Stomach smooth muscle (tissue), 2 donors: ENCODE data around the gene SLC28A3.
"Not testable (repeated sequence)": the region's sequence is repeated elsewhere in the genome, so short reads cannot be mapped to it uniquely, and the experiment has no call there.

Source experiments
- H3K27ac ChIP-seq: one replicate; pipeline ENCODE4 v1.7.0; 2013; ENCODE audit warnings: mild to moderate bottlenecking, low read length, inconsistent platforms
- H3K27me3 ChIP-seq, 2 donors: one replicate each; pipeline ENCODE4 v1.7.0; 2013; ENCODE audit warnings: low read length in 2 of 2; ENCODE audit not compliant: insufficient read depth in 2 of 2, control insufficient read depth in 1 of 2
- H3K36me3 ChIP-seq, 2 donors: one replicate each; pipeline ENCODE4 v1.7.0; 2013; ENCODE audit warnings: low read length in 2 of 2; ENCODE audit not compliant: control insufficient read depth in 2 of 2, insufficient read depth in 2 of 2
- H3K4me1 ChIP-seq: one replicate; pipeline ENCODE4 v1.7.0; 2013; ENCODE audit warnings: low read length; ENCODE audit not compliant: control insufficient read depth, insufficient read depth
- H3K4me3 ChIP-seq, 2 donors: one replicate each; pipeline ENCODE4 v1.7.0; 2013; ENCODE audit warnings: low read length in 2 of 2
- H3K9ac ChIP-seq, 2 donors: one replicate each; pipeline ENCODE4 v1.7.0; 2013; ENCODE audit warnings: low read length in 2 of 2, mild to moderate bottlenecking in 1 of 2
- H3K9me3 ChIP-seq, 2 donors: one replicate each; pipeline ENCODE4 v1.7.0; 2013; ENCODE audit warnings: low read length in 2 of 2; ENCODE audit not compliant: control insufficient read depth in 2 of 2
- donor health status: healthy.
- donor health status: Pancreatic carcinoma.

The SLC28A3 gene

DNA sequence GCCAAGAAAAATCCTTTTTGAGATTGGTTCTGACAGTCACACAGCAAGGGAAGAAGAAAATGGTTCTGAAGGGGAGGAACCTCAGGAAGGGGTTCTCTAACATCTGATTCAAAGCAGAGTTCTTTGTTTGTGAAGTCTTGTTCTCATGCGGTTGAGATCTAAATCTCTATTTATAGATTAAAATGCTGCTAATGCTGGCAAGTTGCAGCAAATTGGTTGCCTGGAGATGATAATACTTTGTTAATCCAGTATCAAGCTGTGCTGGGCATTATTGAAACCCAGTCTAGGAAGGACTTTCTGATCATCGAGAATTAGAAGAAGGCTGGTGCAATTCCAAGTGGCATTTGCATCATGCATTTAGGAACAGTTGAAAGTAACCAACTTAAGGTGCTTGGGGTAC, 34.0 kb upstream of the SLC28A3 start:
- no peaks in the 10 kb centered on the region for H3K27me3 ChIP-seq
- H3K9me3 ChIP-seq = no peaks in the 10 kb centered on the region
- H3K36me3 ChIP-seq = no peaks in the 10 kb centered on the region
- H3K4me1 ChIP-seq = no peaks in the 10 kb centered on the region
- no peak overlapping the region for H3K4me3 ChIP-seq
- no peak overlapping the region for H3K9ac ChIP-seq
- H3K27ac ChIP-seq = no peak overlapping the region

DNA sequence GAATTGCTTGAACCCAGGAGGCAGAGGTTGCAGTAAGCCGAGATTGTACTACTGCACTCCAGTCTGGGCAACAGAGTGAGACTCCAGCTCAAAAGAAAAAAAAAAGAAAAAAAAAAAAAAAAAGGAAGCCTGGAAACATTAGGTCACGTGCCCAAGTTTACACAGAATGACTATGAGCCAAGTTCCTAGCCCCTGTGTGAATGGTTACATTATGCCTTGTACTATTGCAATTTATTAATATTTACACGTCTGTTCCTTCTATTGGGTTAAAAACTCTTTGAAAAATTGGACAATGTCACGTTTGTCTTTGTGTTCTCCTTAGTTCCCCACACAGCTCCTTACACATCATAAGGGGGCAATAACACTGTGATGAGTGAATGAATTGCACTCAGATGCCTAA, 33.5 kb upstream of the SLC28A3 start:
- no peaks in the 10 kb centered on the region for H3K9me3 ChIP-seq
- H3K4me3 ChIP-seq = no peak overlapping the region
- no peak overlapping the region for H3K9ac ChIP-seq
- H3K27me3 ChIP-seq = no peaks in the 10 kb centered on the region
- no peaks in the 10 kb centered on the region for H3K36me3 ChIP-seq
- H3K4me1 ChIP-seq = no peaks in the 10 kb centered on the region
- no peak overlapping the region for H3K27ac ChIP-seq

DNA sequence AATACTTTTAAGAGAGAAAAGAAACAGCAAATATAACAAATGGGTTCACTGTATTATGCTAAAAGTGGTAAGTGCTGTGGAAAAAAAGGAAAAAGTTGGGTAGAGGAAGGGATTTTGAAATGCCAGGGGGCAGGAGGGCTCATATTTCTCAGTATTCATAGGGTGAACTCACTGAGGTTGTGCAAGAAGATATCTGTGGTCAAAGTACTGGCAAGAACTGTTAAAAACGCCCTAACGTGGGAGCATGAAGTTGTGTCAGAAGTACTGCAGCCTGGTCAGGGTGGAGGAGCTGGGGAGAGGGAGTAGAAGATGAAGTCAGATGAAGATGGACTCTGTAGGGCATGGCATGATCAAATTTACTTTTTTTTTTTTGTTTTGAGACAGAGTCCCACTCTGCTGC, 31.2 kb upstream of the SLC28A3 start:
- Histone ChIP-seq H3K27ac (no peak overlapping the region), H3K9ac (no peak overlapping the region), H3K4me1 (no peaks in the 10 kb centered on the region), H3K36me3 (no peaks in the 10 kb centered on the region), H3K9me3 (no peaks in the 10 kb centered on the region), H3K27me3 (no peaks in the 10 kb centered on the region), H3K4me3 (no peak overlapping the region)

DNA sequence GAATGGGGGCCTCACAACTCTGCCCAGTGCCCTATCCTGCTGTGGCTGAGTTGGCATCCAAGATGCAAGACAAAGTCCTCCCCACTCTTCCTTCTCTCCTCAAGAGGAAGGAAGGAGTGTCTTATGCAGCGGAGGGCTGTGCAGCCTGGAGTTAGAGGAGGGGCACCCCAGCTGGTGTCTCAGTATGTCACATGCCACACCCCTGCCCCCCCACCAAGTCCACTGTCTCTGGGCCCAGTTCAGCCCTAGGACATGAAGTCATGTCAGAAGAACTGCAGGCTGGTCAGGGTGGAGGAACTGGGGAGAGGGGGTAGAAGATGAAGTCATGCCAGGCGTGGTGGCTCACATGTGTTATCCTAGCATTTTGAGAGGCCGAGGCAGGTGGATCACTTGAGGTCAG, 28.0 kb upstream of the SLC28A3 start:
- H3K4me3 ChIP-seq = no peak overlapping the region
- no peaks in the 10 kb centered on the region for H3K4me1 ChIP-seq
- no peak overlapping the region for H3K27ac ChIP-seq
- H3K36me3 ChIP-seq = no peaks in the 10 kb centered on the region
- H3K9me3 ChIP-seq = no peaks in the 10 kb centered on the region
- H3K27me3 ChIP-seq = no peaks in the 10 kb centered on the region
- H3K9ac ChIP-seq = no peak overlapping the region

DNA sequence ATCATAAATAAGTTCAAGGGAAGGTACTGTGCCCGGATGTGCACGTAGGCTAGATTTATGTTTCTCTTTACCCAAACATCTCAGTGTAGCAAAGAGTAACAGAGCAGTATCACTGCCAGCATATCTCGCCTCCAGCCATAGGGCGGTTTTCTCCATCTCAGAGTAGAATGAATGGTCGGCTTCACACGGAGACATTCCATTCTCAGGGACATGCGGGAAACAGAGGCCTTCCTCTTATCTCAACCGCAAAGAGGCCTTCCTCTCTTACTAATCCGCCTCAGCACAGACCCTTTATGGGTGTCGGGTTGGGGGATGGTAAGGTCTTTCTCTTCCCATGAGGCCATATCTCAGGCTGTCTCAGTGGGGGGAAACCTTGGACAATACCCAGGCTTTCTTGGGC, 27.2 kb upstream of the SLC28A3 start:
- H3K27me3 ChIP-seq, H3K27ac ChIP-seq, H3K4me3 ChIP-seq, H3K36me3 ChIP-seq, H3K4me1 ChIP-seq, H3K9me3 ChIP-seq, H3K9ac ChIP-seq: not testable (repeated sequence)

DNA sequence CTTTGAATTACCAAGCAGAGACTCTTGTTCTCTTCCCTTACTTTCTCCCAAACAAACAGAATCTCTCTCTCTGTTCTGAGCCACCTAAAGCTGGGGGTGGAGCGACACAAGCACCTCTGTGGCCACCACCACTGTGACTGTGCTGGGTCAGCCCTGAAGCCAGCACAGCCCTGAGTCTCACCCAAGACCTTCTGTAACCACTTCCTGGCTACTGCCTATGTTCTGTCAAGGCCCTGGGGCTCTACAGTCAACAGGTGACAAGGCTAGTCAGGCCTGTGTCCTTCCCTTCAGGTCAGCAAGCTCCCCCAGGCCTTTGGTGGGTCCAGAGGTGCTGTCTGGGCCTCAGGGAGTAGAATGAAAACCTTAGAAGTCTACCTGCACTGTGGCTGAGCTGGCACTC, 26.1 kb upstream of the SLC28A3 start:
- H3K4me3 ChIP-seq = no peak overlapping the region
- no peaks in the 10 kb centered on the region for H3K4me1 ChIP-seq
- H3K9me3 ChIP-seq = no peaks in the 10 kb centered on the region
- H3K27ac ChIP-seq = no peak overlapping the region
- H3K27me3 ChIP-seq = no peaks in the 10 kb centered on the region
- no peaks in the 10 kb centered on the region for H3K36me3 ChIP-seq
- H3K9ac ChIP-seq = no peak overlapping the region

DNA sequence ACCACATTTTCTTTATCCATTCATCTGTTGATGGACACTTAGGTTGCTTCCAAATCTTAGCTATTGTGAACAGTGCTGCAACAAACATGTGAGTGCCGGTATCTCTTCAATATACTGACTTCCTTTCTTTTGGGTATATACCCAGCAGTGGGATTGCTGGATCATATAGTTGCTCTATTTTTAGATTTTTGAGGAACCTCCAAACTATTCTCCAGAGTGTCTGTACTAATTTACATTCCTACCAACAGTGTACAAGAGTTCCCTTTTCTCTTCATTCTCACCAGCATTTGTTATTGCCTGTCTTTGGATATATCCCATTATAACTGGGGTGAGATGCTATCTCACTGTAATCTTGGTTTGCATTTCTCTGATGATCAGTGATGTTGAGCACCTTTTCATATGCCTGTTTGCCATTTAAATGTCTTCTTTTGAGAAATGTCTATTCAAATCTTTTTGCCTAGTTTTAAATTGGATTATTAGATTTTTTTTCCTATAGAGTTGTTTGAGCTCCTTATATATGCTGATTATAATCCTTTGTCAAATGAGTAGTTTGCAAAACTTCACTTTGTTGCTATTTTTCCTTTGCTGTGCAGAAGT, 24.4 kb upstream of the SLC28A3 start:
- H3K9ac ChIP-seq, H3K4me1 ChIP-seq, H3K27ac ChIP-seq, H3K9me3 ChIP-seq, H3K36me3 ChIP-seq, H3K27me3 ChIP-seq, H3K4me3 ChIP-seq: not testable (repeated sequence)

DNA sequence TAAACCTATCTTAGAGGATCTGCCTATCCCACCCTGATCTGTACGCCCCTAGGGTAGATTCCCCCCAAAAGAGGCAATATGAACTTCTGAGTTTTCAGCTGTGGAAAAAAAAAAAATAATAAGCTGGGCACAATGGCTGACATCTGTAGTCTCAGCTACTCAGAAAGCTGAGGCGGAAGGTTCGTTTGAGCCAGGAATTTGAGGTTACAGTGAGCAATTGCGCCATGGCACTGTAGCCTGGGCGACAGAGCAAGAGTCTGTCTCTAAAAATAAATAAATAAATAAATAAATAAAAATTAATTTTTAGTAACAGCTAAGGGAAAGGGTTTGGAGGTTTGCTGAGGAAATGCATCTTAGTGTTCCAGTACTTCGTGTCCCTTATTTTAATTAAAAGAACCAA, 21.1 kb upstream of the SLC28A3 start:
- Histone ChIP-seq H3K4me3 (no peak overlapping the region), H3K36me3 (no peaks in the 10 kb centered on the region), H3K9ac (no peak overlapping the region), H3K4me1 (no peaks in the 10 kb centered on the region), H3K27me3 (no peaks in the 10 kb centered on the region), H3K9me3 (no peaks in the 10 kb centered on the region), H3K27ac (no peak overlapping the region)

DNA sequence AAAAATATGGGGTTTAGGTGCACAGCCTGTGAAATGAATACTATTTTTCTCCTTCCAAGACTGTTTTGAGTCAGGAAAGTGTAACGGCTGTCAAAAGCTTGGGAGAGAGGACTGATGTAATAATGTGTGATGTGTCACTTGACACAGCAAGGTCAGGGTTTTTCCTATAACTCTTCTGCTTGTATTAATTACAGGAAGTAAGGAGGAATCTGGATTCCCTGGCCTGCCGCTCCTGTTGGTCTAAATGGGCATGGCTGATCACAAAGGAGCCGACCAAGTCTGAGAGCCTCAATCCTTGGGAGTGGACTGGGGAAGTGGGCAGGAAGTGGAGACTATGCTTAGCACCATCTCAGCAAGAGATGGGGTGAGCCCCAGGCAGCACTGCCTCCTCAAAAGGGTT, 16.7 kb upstream of the SLC28A3 start:
- Histone ChIP-seq H3K27ac (no peak overlapping the region), H3K9me3 (no peaks in the 10 kb centered on the region), H3K36me3 (no peaks in the 10 kb centered on the region), H3K9ac (no peak overlapping the region), H3K4me1 (no peaks in the 10 kb centered on the region), H3K4me3 (no peak overlapping the region), H3K27me3 (no peaks in the 10 kb centered on the region)

DNA sequence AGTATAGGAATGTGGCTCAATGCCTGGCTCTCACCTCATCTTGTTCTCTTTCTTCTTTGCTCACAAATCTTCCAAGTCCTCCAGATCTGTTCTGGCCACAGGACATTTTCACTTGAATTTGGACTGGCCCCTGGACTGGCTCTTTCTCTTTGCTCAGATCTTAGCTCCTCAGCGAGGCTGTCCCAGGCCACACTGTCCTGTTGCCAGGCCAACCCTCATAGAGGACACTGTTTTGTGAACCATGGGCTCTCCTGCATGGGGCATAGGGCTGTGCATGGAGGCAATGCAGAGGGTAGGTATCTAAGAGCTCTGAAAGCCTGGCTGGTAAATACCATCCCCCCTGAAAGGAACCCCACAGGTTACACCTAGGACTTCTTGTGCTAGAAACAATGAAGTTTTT, 13.5 kb upstream of the SLC28A3 start:
- no peaks in the 10 kb centered on the region for H3K4me1 ChIP-seq
- H3K36me3 ChIP-seq = no peaks in the 10 kb centered on the region
- H3K27me3 ChIP-seq = no peaks in the 10 kb centered on the region
- H3K27ac ChIP-seq = no peak overlapping the region
- H3K9me3 ChIP-seq = no peaks in the 10 kb centered on the region
- no peak overlapping the region for H3K4me3 ChIP-seq
- H3K9ac ChIP-seq = no peak overlapping the region

DNA sequence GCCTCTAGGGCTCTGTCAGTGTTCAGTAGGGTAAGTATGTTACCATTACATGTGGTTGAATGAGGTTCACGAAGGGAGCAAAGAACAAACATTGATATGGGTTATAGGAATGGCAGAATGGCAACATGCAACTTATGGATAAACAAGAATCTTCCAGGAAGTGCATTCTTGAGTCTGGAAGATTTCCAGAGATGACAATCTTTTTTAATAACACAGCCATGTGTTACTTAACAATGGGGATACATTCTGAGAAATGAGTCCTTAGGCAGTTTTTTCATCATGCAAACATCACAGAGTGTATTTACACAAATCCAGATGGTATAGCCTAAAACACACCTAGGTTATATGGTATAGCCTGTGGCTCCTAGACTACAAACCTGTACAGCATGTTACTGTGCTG, 9.1 kb upstream of the SLC28A3 start:
- H3K36me3 ChIP-seq = no peaks in the 10 kb centered on the region
- H3K27me3 ChIP-seq = no peaks in the 10 kb centered on the region
- H3K27ac ChIP-seq = no peak overlapping the region
- no peak overlapping the region for H3K9ac ChIP-seq
- H3K9me3 ChIP-seq = no peaks in the 10 kb centered on the region
- H3K4me1 ChIP-seq = no peaks in the 10 kb centered on the region
- no peak overlapping the region for H3K4me3 ChIP-seq
